GM18951 (cell line): ENCODE data around the gene ZP2.

Source experiments
- POLR2A ChIP-seq: IDR thresholded peaks from 4 replicates; pipeline ENCODE4 v1.6.1; 2011; ENCODE audit warnings: mild to moderate bottlenecking; ENCODE audit not compliant: insufficient read length, insufficient read depth; ENCODE audit errors: extremely low read depth
- in situ Hi-C: fragments of 300-500 bp; cut with MboI; formaldehyde crosslinking; loops from one replicate; pipeline ENCODE4 v1.12.0; 2022; ENCODE audit warnings: low sequenced_read_pairs, mixed read lengths, inconsistent platforms; ENCODE audit not compliant: unreplicated experiment

Gene ZP2

DNA sequence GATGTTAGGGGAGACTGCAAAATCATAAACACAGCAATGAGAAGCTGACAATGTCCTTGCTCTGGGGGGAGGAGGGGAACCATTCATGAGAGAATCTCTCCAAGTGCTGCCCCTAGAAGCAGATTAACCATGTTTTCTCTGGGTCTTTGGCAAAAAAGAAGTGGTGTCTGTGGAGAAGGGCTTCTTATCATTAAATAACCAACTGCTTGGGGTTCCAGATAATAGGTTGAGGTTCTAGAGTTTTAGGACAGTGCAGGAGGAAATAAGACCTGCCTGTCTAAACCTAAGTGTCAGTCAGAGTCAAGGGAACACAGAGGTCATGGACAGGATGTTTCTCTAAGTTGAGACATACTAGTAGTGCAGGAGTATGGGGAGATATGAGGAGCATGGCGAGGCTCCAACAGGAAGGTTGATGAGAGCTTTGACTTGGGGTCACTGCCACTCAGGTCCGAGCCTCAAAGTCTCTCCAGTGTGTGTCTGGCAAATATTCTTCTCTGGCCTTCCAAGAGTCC, 17.0 kb upstream of the ZP2 start:
- TF ChIP-seq POLR2A: no peak
- in situ Hi-C loops: no loop called here

DNA sequence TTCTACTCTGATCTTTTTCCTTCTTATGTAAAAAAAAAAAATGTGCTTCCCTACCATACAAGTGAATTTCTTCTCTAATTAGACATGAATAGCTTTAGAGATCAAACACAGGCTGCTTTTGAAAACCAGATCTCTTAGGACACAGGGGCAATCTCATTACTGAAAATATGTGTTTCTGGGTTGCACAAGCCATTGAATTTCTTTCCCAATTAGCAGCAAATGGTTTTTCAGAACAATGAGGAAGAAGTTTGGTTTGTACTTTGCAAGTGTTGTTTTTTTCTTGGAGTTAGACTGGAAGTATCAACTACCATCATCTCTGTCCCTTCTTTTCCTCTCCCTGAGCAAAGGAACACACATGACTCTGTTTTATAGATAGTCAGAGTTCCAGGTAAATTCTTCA, 16.5 kb upstream of the ZP2 start:
- TF ChIP-seq POLR2A: no peak
- in situ Hi-C loops: no loop called here

DNA sequence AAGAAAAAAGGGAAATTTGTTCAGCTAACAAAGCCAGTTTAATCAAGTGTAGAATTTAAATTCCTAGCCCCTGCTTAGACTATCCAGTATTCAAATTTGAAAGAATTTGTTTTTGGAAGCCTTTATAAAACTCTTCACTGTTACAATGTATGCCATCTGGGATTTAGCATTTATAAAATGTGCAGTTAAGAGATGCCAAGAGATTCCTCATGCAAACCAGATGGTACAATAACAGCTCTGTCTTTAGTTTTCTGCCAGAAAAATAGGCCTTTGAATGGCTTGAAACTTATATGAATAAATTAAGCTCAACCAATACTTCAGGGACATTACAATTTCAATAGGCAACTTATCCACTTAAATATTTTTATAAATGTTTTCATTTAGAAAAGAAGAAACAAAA, 15.4 kb upstream of the ZP2 start:
- TF ChIP-seq POLR2A: no peak
- in situ Hi-C loops: no loop called here

DNA sequence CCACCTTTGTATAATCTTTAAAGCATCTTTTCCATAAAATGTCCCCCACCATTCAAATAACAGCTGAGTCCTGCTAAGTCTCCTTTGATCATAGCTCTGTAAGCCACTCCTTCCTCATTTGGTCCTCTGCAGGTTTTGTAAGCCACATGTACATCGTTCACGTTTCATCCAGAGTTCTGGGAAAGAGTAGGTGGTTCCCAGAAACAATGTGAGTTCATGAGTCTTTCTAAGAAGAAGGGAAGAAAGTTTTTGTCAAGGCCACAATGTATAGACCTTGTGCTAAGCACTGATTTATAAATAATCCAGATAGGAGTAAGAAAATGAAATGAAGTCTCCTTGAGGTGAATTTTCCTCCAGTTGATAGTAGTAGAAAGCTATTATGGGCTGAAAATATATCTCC, 13.4 kb upstream of the ZP2 start:
- in situ Hi-C loops: no loop called here
- TF ChIP-seq POLR2A: no peak

DNA sequence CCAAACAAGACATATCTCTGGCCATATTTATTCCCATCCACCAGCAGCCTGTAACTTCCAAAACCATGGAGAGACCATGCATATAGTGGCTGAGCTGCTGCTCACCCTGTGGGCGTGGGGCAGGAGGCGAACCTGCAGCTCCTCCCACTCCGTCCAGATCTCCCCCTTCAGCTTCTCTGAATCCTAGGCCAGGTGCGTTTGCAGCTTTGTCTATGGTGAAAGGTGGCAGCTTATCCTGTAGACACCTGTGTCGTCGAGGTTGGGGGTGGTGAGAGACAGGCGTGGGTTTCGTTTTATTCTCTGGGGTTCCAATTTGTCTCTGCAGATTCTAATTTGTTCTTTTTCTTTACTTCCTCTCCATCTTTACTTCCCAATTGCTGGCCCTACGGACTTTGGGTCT, 12.4 kb upstream of the ZP2 start:
- in situ Hi-C loops: no loop called here

DNA sequence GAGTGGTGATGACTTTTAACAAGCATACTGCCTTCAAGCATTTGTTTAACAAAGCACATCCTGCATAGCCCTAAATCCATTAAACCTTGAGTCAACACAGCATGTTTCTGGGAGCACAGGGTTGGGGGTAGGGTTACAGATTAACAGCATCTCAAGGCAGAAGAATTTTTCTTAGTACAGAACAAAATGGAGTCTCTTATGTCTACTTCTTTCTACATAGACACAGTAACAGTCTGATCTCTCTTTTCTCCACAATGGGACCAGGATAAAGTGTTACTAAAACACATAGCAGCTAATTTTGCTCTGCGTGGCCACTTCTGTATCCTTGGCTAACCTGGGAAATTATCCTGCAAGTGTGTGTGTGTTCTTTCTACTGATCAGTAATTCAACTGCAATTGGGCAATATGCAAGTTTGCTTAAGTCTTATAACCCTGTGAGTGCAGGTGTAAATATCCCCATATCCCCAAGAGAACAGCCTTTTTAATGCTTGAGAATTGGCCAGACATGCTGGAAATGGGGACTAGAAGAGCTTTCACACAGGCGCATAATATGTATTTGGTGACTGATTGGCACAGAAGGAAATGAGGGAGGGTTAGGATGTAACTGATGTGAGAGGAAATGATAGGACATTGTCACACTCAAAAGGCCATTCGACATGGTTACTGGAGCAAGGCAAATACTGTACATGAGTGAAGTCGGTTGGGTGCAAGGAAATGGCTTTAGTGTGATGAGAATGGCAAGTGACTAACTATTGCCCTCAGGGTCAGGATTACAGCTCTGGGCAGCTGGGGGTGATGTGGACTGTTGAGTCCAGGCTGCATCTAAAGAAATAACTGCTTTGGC, 11.3 kb upstream of the ZP2 start:
- TF ChIP-seq POLR2A: no peak
- in situ Hi-C loops: no loop called here

More for the DNA sequence above, 12.4 kb upstream of the ZP2 start:
- TF ChIP-seq POLR2A: no peak

DNA sequence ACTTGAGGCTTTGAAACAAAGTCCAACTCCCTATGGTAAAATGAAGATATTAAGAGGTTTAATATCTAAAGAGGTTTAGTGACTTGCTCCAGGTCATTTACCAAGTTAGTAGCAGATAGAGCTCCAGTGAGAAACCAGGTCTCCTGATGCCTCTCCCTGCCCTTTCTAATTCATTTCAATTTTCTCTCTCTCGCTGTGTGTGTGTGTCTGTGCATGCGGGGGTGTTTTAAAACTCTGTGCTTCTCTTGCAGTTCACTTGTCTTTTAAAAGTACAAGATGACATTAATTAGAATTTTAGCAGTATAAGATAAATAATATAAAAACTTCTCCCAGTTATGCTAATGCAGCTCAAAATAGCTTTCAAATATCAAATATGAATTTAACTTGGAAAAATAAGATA, 8.2 kb upstream of the ZP2 start:
- no peak for TF ChIP-seq POLR2A
- in situ Hi-C loops: no loop called here

DNA sequence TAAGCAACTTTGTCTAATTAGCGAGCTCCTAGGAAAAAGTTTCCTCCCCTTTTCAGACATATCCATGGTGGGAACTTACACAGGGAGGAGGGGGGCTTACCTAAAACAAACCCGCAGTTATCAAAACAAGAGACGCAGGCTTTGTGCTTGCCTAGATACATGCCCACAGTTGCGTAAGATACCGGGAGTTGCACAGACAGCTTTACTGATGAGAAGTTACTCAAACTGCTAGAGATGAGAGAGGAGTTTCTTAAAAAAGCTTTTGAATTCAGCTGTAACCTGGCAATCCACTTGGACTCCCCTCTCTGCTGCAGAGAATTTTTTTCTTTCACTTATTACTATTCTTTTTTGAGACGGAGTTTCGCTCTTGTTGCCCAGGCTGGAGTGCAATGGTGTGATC, 6.8 kb upstream of the ZP2 start:
- no peak for TF ChIP-seq POLR2A
- in situ Hi-C loops: no loop called here

DNA sequence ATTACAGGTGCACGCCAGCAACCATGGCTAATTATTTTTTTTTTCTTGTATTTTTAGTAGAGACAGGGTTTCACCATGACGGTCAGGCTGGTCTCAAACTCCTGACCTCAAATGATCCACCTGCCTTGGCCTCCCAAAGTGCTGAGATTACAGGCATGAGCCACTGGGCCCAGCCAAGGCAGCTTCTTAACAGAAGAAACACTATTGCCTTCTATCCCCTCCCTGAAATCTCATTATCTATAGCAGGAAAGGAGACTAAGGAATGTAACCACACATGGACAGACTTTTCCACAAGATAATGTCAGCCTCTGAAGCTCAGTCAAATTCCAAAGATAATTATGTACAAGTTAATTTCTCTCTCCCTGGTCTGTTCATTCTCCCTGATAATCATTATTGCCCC, 5.7 kb upstream of the ZP2 start:
- in situ Hi-C loops: no loop called here
- no peak for TF ChIP-seq POLR2A

DNA sequence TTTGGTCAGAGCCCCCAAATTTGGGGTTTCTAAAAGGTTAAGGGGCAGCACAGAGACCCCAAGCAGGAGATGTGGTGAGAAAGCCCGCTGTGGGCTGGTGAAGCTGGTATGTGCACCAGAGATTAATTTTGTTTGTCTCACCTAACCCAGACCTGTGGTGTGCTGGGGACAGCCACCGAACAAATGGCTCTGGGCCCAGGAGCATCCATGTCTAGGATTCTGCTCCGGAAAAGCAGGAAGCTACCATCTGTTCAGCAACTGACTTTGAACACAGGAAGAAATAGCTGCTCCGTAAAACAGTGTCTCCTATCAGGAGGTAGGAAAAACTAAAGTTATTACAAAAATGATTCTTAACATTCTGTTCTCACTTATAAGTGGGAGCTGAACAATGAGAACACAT, 2.7 kb upstream of the ZP2 start:
- in situ Hi-C loops: no loop called here
- no peak for TF ChIP-seq POLR2A

DNA sequence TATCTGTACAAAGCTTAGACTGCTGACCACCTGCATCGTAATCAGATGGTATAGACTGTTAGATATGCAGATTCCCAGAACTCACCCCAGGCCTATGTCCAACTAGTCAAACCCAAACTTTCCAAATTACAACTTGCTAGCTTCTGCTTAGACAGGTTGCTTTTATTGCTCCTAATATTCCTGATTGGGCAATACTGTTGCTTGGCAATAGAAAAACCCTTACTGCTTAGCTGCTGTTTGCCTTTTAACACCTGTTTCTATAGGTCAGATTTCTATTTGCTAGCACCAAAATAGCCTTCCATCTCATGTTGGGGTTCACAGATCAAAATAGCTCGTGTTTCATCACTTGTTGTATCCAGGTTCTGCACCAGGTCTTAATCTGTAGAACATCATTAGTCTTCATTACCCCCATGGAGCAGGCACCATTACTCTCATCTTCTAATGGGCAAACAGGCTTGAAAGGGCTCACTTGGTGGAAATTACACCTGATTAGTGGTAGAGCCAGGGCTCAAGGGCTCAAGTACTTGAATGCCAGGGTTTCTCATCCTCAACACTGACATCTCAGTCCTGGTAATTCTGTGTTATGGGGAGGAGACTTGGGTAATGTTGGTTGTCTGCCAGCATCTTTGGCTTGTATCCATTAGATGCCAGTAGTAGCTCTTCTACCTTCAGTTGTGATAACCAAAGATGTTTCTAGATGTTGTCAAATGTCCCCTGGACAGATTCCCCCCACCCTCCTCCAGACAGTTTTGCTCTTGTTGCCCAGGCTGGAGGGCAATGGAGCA, 2.7 kb downstream of the ZP2 start:
- TF ChIP-seq POLR2A: no peak
- in situ Hi-C loops: no loop called here

DNA sequence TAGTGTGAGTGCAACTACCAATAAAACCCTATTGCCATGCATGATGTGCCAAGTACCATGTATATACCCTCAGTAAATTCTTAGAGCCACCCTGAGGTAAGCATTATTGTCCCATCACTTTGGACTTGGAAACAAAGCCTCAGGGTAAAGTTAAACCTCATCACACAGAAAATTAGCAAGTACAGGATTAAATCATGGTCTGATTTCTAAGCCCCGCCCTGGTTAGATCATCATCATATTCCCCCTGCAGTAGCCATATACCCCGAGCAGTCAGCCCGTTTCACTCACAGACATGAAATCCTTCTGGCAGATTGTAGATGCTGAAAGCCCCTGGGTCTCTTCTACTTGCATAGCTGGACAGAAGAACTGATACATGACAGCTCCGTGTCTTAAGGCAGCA, 4.8 kb downstream of the ZP2 start:
- TF ChIP-seq POLR2A: no peak
- in situ Hi-C loops: no loop called here

DNA sequence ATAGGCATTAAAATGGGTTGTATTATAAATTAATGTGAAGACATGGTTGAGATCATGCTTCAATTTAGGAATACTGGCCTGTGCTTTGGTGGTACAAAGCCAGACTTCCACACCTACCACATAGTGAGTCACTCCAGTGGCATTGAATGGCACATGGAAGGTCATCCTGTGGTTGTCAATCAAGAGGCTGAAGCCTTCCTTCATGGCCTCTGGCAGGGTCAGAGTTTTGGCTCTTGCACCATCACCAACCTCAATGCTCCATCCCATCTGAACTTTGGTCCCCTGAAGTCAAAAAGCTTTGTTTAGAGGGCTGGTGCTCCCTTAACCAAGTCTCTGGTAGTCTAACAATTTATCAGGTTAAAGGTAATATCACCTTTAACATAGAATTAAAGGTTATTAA, 6.1 kb downstream of the ZP2 start:
- in situ Hi-C loops: no loop called here
- no peak for TF ChIP-seq POLR2A
